B cell (primary cell): ENCODE data around the gene MTFMT. TPM values are rescaled to one million over a fixed set of nuclear protein-coding genes. Genes with fewer than 3 reads are reported as not detected.

Experiments used
- ATAC-seq: fragments of 200-7000 bp; cut with Tn5 transposase; one replicate; pipeline ENCODE4 v1.10.0; 2021; ENCODE audit warnings: low read depth, mild to moderate bottlenecking, moderate number of reproducible peaks, moderate library complexity
- CTCF ChIA-PET: fragments of 350-600 bp; sonication (Branson Sonifier 250); formaldehyde crosslinking; loops from one replicate; lab custom pipeline; 2021; ENCODE audit warnings: antibody characterized with exemption, inconsistent platforms; lab: Charles Lee
- POLR2A ChIA-PET: fragments of 350-600 bp; sonication (Branson Sonifier 250); formaldehyde crosslinking; loops from one replicate; lab custom pipeline; 2021; ENCODE audit warnings: antibody characterized with exemption; lab: Charles Lee
- DNase-seq: peaks from one replicate; pipeline ENCODE4 v3.0.0; 2013
- H2AFZ ChIP-seq: 2 replicates; pipeline ENCODE4 v1.6.1; 2012; ENCODE audit warnings: mild to moderate bottlenecking, low read depth, low read length; ENCODE audit not compliant: insufficient read depth, poor library complexity, severe bottlenecking
- H3K27ac ChIP-seq, 2 donors: 1 replicate in 1 of 2; 2 replicates in 1 of 2; pipeline ENCODE4 v1.5.1; 2012 to 2013; ENCODE audit warnings: low read length in 2 of 2, mild to moderate bottlenecking in 2 of 2, moderate library complexity in 1 of 2
- H3K27me3 ChIP-seq, 4 experiments: fragments of 200-600 bp in 1 of 4; sonication (generic) in 1 of 4; replicated peaks in 1 of 4; 1 replicate in 2 of 4; 2 replicates in 2 of 4; pipeline versions ENCODE4 v1.6.1 to v1.7.0; 2013 to 2016; ENCODE audit warnings: low read length in 3 of 4, mild to moderate bottlenecking in 2 of 4, mixed read lengths in 1 of 4, moderate library complexity in 1 of 4; ENCODE audit not compliant: insufficient read depth in 4 of 4, control insufficient read depth in 3 of 4; ENCODE audit errors: control extremely low read depth in 1 of 4
- H3K36me3 ChIP-seq, 2 experiments: replicated peaks in 1 of 2; 1 replicate in 1 of 2; 2 replicates in 1 of 2; pipeline versions ENCODE4 v1.6.1 to v1.7.1; 2013; ENCODE audit warnings: low read length in 1 of 2; ENCODE audit not compliant: insufficient read depth in 2 of 2, control insufficient read depth in 1 of 2; ENCODE audit errors: control extremely low read depth in 1 of 2, extremely low read depth in 1 of 2
- H3K4me1 ChIP-seq, 2 donors: fragments of 200-600 bp in 1 of 2; sonication (generic) in 1 of 2; 1 replicate in 1 of 2; 2 replicates in 1 of 2; pipeline versions ENCODE4 v1.5.1 to v1.6.1; 2013 to 2017; ENCODE audit warnings: low read length in 2 of 2; ENCODE audit not compliant: control insufficient read depth in 2 of 2, insufficient read depth in 2 of 2
- H3K4me2 ChIP-seq: replicated peaks from 2 replicates; pipeline ENCODE3; 2012; ENCODE audit warnings: mild to moderate bottlenecking, low read depth, low read length; ENCODE audit not compliant: poor library complexity, severe bottlenecking
- H3K4me3 ChIP-seq, 5 experiments: fragments of 200-600 bp in 1 of 5; sonication (generic) in 1 of 5; 1 replicate in 3 of 5; 2 replicates in 2 of 5; pipeline versions ENCODE4 v1.5.1 to v1.7.0; 2011 to 2016; ENCODE audit warnings: low read length in 4 of 5, mild to moderate bottlenecking in 4 of 5, low read depth in 2 of 5, control low read depth in 1 of 5, moderate library complexity in 1 of 5; ENCODE audit not compliant: insufficient read depth in 1 of 5; ENCODE audit errors: control extremely low read depth in 1 of 5, extremely low read depth in 1 of 5
- H3K79me2 ChIP-seq: fragments of 200-600 bp; sonication (generic); one replicate; pipeline ENCODE4 v1.6.0; 2016; ENCODE audit warnings: low read length; ENCODE audit not compliant: control insufficient read depth, insufficient read depth
- H3K9ac ChIP-seq: fragments of 200-600 bp; sonication (generic); 2 replicates; pipeline ENCODE4 v1.6.1; 2017; ENCODE audit warnings: mild to moderate bottlenecking, low read length, moderate library complexity
- H3K9me3 ChIP-seq, 3 donors: one replicate each; pipeline versions ENCODE4 v1.6.1 to v1.7.1; 2013; ENCODE audit warnings: low read length in 2 of 3; ENCODE audit not compliant: control insufficient read depth in 2 of 3, insufficient read depth in 1 of 3; ENCODE audit errors: control extremely low read depth in 1 of 3
- H4K20me1 ChIP-seq: 2 replicates; pipeline ENCODE4 v1.6.0; 2012; ENCODE audit warnings: mild to moderate bottlenecking, low read length; ENCODE audit not compliant: insufficient read depth, control insufficient read depth, poor library complexity, severe bottlenecking
- H3K27ac Mint-ChIP-seq: one replicate; pipeline ENCODE4 v1.8.0; 2021; ENCODE audit warnings: mixed read lengths
- H3K27me3 Mint-ChIP-seq: one replicate; pipeline ENCODE4 v1.8.0; 2021; ENCODE audit warnings: mixed read lengths
- H3K4me1 Mint-ChIP-seq: one replicate; pipeline ENCODE4 v1.8.0; 2021; ENCODE audit warnings: mixed read lengths
- H3K4me3 Mint-ChIP-seq: one replicate; pipeline ENCODE4 v1.8.0; 2021; ENCODE audit warnings: mixed read lengths
- H3K9me3 Mint-ChIP-seq: one replicate; pipeline ENCODE4 v1.8.0; 2022; ENCODE audit warnings: mixed read lengths; ENCODE audit not compliant: insufficient read depth
- CTCF ChIP-seq: fragments of 200-600 bp; IDR thresholded peaks from one replicate; pipeline ENCODE4 v1.8.0; 2022; ENCODE audit warnings: antibody characterized with exemption, mild to moderate bottlenecking
- EZH2 ChIP-seq: IDR thresholded peaks from 2 replicates; pipeline ENCODE4 v1.6.1; 2012; ENCODE audit warnings: borderline replicate concordance, low read depth, mild to moderate bottlenecking, moderate library complexity, low read length; ENCODE audit not compliant: insufficient read depth, poor library complexity, severe bottlenecking
- WGBS: methylation state at CpG from one replicate; pipeline ENCODE4 v1.1.5; 2013; ENCODE audit warnings: missing lambda C conversion rate; ENCODE audit not compliant: insufficient coverage; 5-methylcytosine and 5-hydroxymethylcytosine counted together
- intact Hi-C: fragments of 100-400 bp; cut with micrococcal nuclease; formaldehyde crosslinking; loops from one replicate; pipeline ENCODE4 v1.10.0; 2022
- polyA plus RNA-seq: library from polyadenylated mRNA; depleted of rRNA; stranded (reverse); fragments of >200 nt; gene quantifications from 2 replicates; pipeline ENCODE4 v1.2.3, GENCODE V29; 2012
- total RNA-seq, 2 donors: library from RNA; stranded (reverse); fragments of 120-200 nt in 1 of 2; gene quantifications; 1 replicate in 1 of 2; 2 replicates in 1 of 2; pipeline versions ENCODE4 v1.2.3 to v1.2.4, GENCODE V29; 2013 to 2022

MTFMT gene
- total and polyA plus RNA-seq, 2 donors (not counting 1 experiment from before 2014, with no cell fraction given), result 10.0 to 14.3 TPM

DNA sequence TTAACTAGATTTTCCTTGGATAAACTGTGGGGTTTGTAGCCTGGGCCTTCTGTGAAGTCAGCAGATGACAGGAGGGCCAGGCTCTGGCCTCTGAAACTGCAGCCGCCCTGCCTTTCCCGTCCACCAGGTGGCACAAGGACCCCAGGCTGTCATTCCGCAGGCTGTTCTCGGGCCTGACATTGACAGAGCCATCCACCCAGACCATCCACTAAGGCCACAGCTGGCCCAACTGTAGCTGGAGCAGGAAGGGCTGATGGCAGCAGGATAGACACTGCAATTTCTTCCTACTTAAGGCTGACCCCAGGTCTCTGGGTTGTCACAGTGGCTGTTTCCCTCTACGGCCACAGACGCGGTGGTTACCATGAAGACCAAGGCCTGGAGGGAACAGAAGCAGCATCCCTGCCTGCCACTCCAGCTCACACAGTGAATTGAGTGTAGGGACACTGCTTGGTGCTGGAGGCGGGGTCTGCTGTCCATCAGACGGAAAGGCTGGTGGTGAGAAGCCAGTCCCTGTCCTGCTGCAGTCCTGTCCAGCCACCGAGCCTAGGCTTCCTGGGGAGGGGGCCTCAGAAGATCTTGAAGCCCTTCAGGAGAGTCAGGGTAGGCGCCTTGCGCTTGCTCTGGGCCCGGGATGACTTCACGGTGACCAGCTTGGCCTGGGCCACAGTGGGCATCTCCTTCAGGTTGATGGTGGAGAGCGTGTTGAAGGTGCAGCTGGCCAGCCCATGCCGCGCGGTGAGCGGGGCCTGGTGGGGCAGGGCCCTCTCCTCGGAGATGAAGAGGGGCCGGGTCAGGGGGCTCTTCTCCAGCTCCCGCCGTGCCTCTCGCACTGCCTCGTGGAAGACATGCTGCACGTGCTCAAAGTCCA is 25.1 kb upstream of the MTFMT start:
- H3K9ac ChIP-seq, result no peak overlapping the region
- ATAC-seq, result peak; percentile 53
- H2AFZ ChIP-seq, result no peak overlapping the region
- no peak overlapping the region for H3K4me2 ChIP-seq
- H3K9me3 ChIP-seq, result no peaks in the 10 kb centered on the region
- no peaks in the 10 kb centered on the region for H3K36me3 ChIP-seq
- H3K4me1 ChIP-seq, result peaks cover 8 to 13% of the 10 kb centered on the region in 2 donors
- H3K27ac ChIP-seq, result no peak overlapping the region
- Mint-ChIP-seq H3K9me3 (no peaks in the 10 kb centered on the region), H3K27ac (no peak overlapping the region), H3K27me3 (no peaks in the 10 kb centered on the region), H3K4me3 (no peak overlapping the region), H3K4me1 (peaks cover 11% of the 10 kb centered on the region)
- H3K4me3 ChIP-seq, result no peak overlapping the region
- TF ChIP-seq EZH2 (no peak), CTCF (peak; percentile 76)
- H3K27me3 ChIP-seq, result peaks cover 0 to 5% (median 0%) of the 10 kb centered on the region in 4 experiments
- CTCF ChIA-PET, result interaction anchor here (0.5 to 4.1 kb wide), 12 partner anchors 12 to 331 kb away, joined by 3 to 13 read pairs (median 4); partner anchors contain the start of gene KBTBD13
- H4K20me1 ChIP-seq, result no peaks in the 10 kb centered on the region
- intact Hi-C loops, result loop anchor here (2.0 kb wide), 1 partner anchor 250 kb away; the partner anchor contains the start of gene RNU5B-1
- WGBS, result 79% methylated on average over 26 of the region's 26 CpGs
- no peaks in the 10 kb centered on the region for H3K79me2 ChIP-seq
- DNase-seq, result peak; percentile 68
- POLR2A ChIA-PET, result no interaction called here

DNA sequence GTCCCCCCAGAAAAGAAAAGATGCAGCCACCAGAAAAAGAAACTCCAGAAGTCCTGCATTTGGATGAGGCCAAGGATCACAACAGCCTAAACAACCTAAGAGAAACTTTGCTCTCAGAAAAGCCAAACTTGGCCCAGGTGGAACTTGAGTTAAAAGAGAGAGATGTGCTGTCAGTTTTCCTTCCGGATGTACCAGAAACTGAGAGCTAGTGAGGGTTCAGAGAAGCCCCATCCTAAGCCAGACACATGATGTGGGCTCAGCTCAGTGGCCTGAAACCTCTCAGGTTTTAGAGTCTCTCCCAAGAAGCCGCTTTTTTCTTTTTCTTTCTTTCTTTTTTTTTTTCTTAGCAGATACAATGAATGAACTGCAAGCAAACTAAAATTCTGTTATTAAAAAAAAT is 23.5 kb upstream of the MTFMT start:
- intact Hi-C loops, result no loop called here
- peaks cover 0 to 6% (median 0%) of the 10 kb centered on the region in 4 experiments for H3K27me3 ChIP-seq
- H2AFZ ChIP-seq, result no peak overlapping the region
- H3K4me1 ChIP-seq, result peaks cover 13 to 19% of the 10 kb centered on the region in 2 donors
- no peaks in the 10 kb centered on the region for H3K9me3 Mint-ChIP-seq
- H3K9me3 ChIP-seq, result no peaks in the 10 kb centered on the region
- DNase-seq (no peak), ATAC-seq (no peak)
- H3K79me2 ChIP-seq, result no peaks in the 10 kb centered on the region
- TF ChIP-seq CTCF, result no peak
- no peak for TF ChIP-seq EZH2
- no peaks in the 10 kb centered on the region for H3K36me3 ChIP-seq
- H3K9ac ChIP-seq, result no peak overlapping the region
- no peaks in the 10 kb centered on the region for H3K27me3 Mint-ChIP-seq
- H3K27ac ChIP-seq, result no peak overlapping the region
- H3K4me3 Mint-ChIP-seq, result no peak overlapping the region
- no peaks in the 10 kb centered on the region for H4K20me1 ChIP-seq
- no peak overlapping the region for H3K4me3 ChIP-seq
- ChIA-PET POLR2A (no interaction called here), CTCF (interaction anchor here (0.7 to 4.1 kb wide), 5 partner anchors 9 to 72 kb away, joined by 3 to 13 read pairs (median 3); no protein-coding TSS in a partner anchor)
- H3K4me2 ChIP-seq, result no peak overlapping the region
- WGBS, result 100% methylated on average over 1 of the region's 2 CpGs
- peaks cover 15% of the 10 kb centered on the region for H3K4me1 Mint-ChIP-seq
- H3K27ac Mint-ChIP-seq, result no peak overlapping the region
